Esophagus muscularis mucosa (tissue), 4 donors: ENCODE data around the gene MAT2A. TPM values are rescaled to one million over a fixed set of nuclear protein-coding genes. Genes with fewer than 3 reads are reported as not detected.

Source experiments
- DNase-seq: peaks from one replicate; pipeline ENCODE4 v3.0.0-alpha.2; 2017; ENCODE audit errors: extremely low spot score
- H3K27ac ChIP-seq, 4 donors: fragments of 200-600 bp; sonication (generic); replicated peaks in 1 of 4; 1 replicate in 3 of 4; 2 replicates in 1 of 4; pipeline ENCODE4 v1.5.1; 2016 to 2019; ENCODE audit warnings: mild to moderate bottlenecking in 1 of 4
- H3K27me3 ChIP-seq, 4 donors: fragments of 200-600 bp; sonication (generic); one replicate each; pipeline versions ENCODE4 v1.5.1 to v1.6.0; 2016 to 2019
- H3K36me3 ChIP-seq, 4 donors: fragments of 200-600 bp; sonication (generic); one replicate each; pipeline ENCODE4 v1.5.1; 2016 to 2019
- H3K4me1 ChIP-seq, 4 donors: fragments of 200-600 bp; sonication (generic); one replicate each; pipeline ENCODE4 v1.5.1; 2016 to 2019
- H3K4me3 ChIP-seq, 4 donors: fragments of 200-600 bp; sonication (generic); 1 replicate in 2 of 4; 2 replicates in 2 of 4; pipeline ENCODE4 v1.5.1; 2016 to 2019; ENCODE audit warnings: mild to moderate bottlenecking in 4 of 4, moderate library complexity in 1 of 4
- H3K9me3 ChIP-seq, 4 donors: fragments of 200-600 bp; sonication (generic); 1 replicate in 3 of 4; 2 replicates in 1 of 4; pipeline ENCODE4 v1.5.1; 2016 to 2019
- CTCF ChIP-seq, 3 experiments: fragments of 200-600 bp in 2 of 3; fragments of 450-650 bp in 1 of 3; sonication (generic) in 2 of 3; IDR thresholded peaks; one replicate each; pipeline ENCODE4 v1.5.1; 2017 to 2019; ENCODE audit warnings: antibody characterized with exemption in 3 of 3, mild to moderate bottlenecking in 2 of 3, moderate library complexity in 1 of 3
- EP300 ChIP-seq: sonication (generic); formaldehyde crosslinking; IDR thresholded peaks from one replicate; pipeline ENCODE4 v1.6.1; 2017; ENCODE audit warnings: antibody characterized with exemption
- POLR2A ChIP-seq: fragments of 450-650 bp; IDR thresholded peaks from one replicate; pipeline ENCODE4 v1.6.1; 2017; ENCODE audit warnings: antibody characterized with exemption, moderate library complexity, mild to moderate bottlenecking, low read depth
- POLR2AphosphoS5 ChIP-seq, 2 donors: sonication (generic); formaldehyde crosslinking; IDR thresholded peaks; one replicate each; pipeline ENCODE4 v1.6.1; 2017; ENCODE audit warnings: antibody characterized with exemption in 2 of 2
- WGBS: methylation state at CpG from one replicate; pipeline ENCODE4 v1.1.5; 2018; 5-methylcytosine and 5-hydroxymethylcytosine counted together
- intact Hi-C: fragments of 100-400 bp; cut with DNase I; formaldehyde crosslinking; loops from one replicate; pipeline ENCODE4 v1.15.1; 2023
- total RNA-seq, 4 donors: library from RNA; depleted of rRNA; stranded (reverse); fragments of >200 nt; gene quantifications; one replicate each; pipeline versions ENCODE4 v1.1.0 to v1.2.1, GENCODE V29; 2016

MAT2A gene
- total RNA-seq, 4 donors from 2014 or later, result 76.3 to 262 (median 102) TPM

- Histone ChIP-seq H3K27ac (no peak overlapping the region), H3K4me1 (peaks cover 6 to 7% (median 6%) of the 10 kb centered on the region in 4 donors), H3K36me3 (no peaks in the 10 kb centered on the region), H3K27me3 (no peaks in the 10 kb centered on the region), H3K4me3 (no peak overlapping the region), H3K9me3 (no peaks in the 10 kb centered on the region)
- DNase-seq, result no peak
- 88% methylated on average over 4 of the region's 4 CpGs for WGBS
- TF ChIP-seq EP300, result no peak
- TF ChIP-seq CTCF (IDR thresholded peaks at IDR 0.05), result no peak
- no peak for TF ChIP-seq POLR2A
- TF ChIP-seq POLR2AphosphoS5 (IDR thresholded peaks at IDR 0.05), result no peak
- intact Hi-C loops, result no loop called here
Measured at GRCh38 chr2:85566265-85566664, 27.3 kb downstream of the MAT2A start.

- Histone ChIP-seq H3K4me3 (no peak overlapping the region), H3K9me3 (no peaks in the 10 kb centered on the region), H3K4me1 (peaks cover 20 to 42% (median 38%) of the 10 kb centered on the region in 4 donors), H3K27me3 (no peaks in the 10 kb centered on the region), H3K36me3 (no peaks in the 10 kb centered on the region), H3K27ac (no peak overlapping the region)
- WGBS, result 90% methylated on average over 8 of the region's 8 CpGs
- no peak for TF ChIP-seq POLR2AphosphoS5 (IDR thresholded peaks at IDR 0.05)
- TF ChIP-seq POLR2A, result no peak
- TF ChIP-seq EP300, result no peak
- TF ChIP-seq CTCF (IDR thresholded peaks at IDR 0.05), result no peak
- intact Hi-C loops, result no loop called here
- no peak for DNase-seq
Measured at GRCh38 chr2:85575739-85576138, 36.8 kb downstream of the MAT2A start.

GRCh38 chr2:85577063-85577385 is 38.1 kb downstream of the MAT2A start:
- intact Hi-C loops, result no loop called here
- H3K27ac ChIP-seq, result peak overlapping the region; percentile 53 to 74 (median 70)
- H3K36me3 ChIP-seq, result no peaks in the 10 kb centered on the region
- H3K4me1 ChIP-seq, result peaks cover 20 to 42% (median 38%) of the 10 kb centered on the region in 4 donors
- H3K27me3 ChIP-seq, result no peaks in the 10 kb centered on the region
- peak overlapping the region in 2 of 4 donors; percentile 34 to 54 for H3K4me3 ChIP-seq
- TF ChIP-seq POLR2A (no peak), POLR2AphosphoS5 (IDR thresholded peaks at IDR 0.05) (no peak), CTCF (IDR thresholded peaks at IDR 0.05) (no peak), EP300 (no peak)
- H3K9me3 ChIP-seq, result no peaks in the 10 kb centered on the region
- 79% methylated on average over 3 of the region's 3 CpGs for WGBS
- no peak for DNase-seq

- WGBS, result 60% methylated on average over 17 of the region's 19 CpGs
- TF ChIP-seq POLR2AphosphoS5 (IDR thresholded peaks at IDR 0.05) (no peak), POLR2A (no peak), EP300 (no peak), CTCF (IDR thresholded peaks at IDR 0.05) (no peak)
Measured at GRCh38 chr2:85577386-85578242, 38.6 kb downstream of the MAT2A start, which contains the start of gene VAMP8. Gene VAMP8, plus strand, starts transcription at chr2:85577586. Its CDS starts 61 bp downstream, at chr2:85577647.

More at GRCh38 chr2:85577386-85578242, 38.6 kb downstream of the MAT2A start, which contains the start of gene VAMP8:
- no peaks in the 10 kb centered on the region for H3K36me3 ChIP-seq
- H3K27me3 ChIP-seq, result no peaks in the 10 kb centered on the region
- H3K27ac ChIP-seq, result peak within 1 kb of the TSS; percentile 53 to 74 (median 70)
- peaks cover 20 to 42% (median 38%) of the 10 kb centered on the region in 4 donors for H3K4me1 ChIP-seq
- peak within 1 kb of the TSS; percentile 34 to 54 (median 36) for H3K4me3 ChIP-seq
- no peaks in the 10 kb centered on the region for H3K9me3 ChIP-seq
- intact Hi-C loops, result no loop called here
- DNase-seq, result no peak
